Vagina (tissue), 2 donors: ENCODE results near the gene MTM1. TPM values are rescaled to one million over a fixed set of nuclear protein-coding genes. Genes with fewer than 3 reads are reported as not detected.

Experiments used
- DNase-seq, 2 donors: peaks; one replicate each; pipeline ENCODE4 v3.0.0-alpha.2; 2017; ENCODE audit errors: extremely low spot score in 2 of 2
- H3K27ac ChIP-seq: fragments of 200-600 bp; sonication (generic); one replicate; pipeline ENCODE4 v1.5.1; 2019
- H3K27me3 ChIP-seq: fragments of 200-600 bp; sonication (generic); one replicate; pipeline ENCODE4 v1.5.1; 2019
- H3K36me3 ChIP-seq, 2 donors: fragments of 200-600 bp; sonication (generic); one replicate each; pipeline ENCODE4 v1.5.1; 2017 to 2019
- H3K4me1 ChIP-seq: fragments of 200-600 bp; sonication (generic); one replicate; pipeline ENCODE4 v1.5.1; 2019
- H3K4me3 ChIP-seq, 2 donors: fragments of 200-600 bp; sonication (generic); 1 replicate in 1 of 2; 2 replicates in 1 of 2; pipeline ENCODE4 v1.5.1; 2016 to 2019
- H3K9me3 ChIP-seq: fragments of 200-600 bp; sonication (generic); one replicate; pipeline ENCODE4 v1.5.1; 2019
- CTCF ChIP-seq, 3 experiments: fragments of 450-650 bp in 2 of 3; fragments of 200-600 bp in 1 of 3; sonication (generic) in 1 of 3; IDR thresholded peaks; one replicate each; pipeline ENCODE4 v1.5.1; 2017 to 2019; ENCODE audit warnings: antibody characterized with exemption in 3 of 3, mild to moderate bottlenecking in 2 of 3, moderate library complexity in 2 of 3
- POLR2A ChIP-seq, 2 donors: fragments of 450-650 bp; IDR thresholded peaks; one replicate each; pipeline ENCODE4 v1.6.1; 2017; ENCODE audit warnings: antibody characterized with exemption in 2 of 2, mild to moderate bottlenecking in 2 of 2, moderate library complexity in 2 of 2
- POLR2AphosphoS5 ChIP-seq, 2 donors: sonication (generic); formaldehyde crosslinking; IDR thresholded peaks; one replicate each; pipeline ENCODE4 v1.9.0; 2017; ENCODE audit warnings: antibody characterized with exemption in 2 of 2, mild to moderate bottlenecking in 2 of 2, low read depth in 1 of 2; ENCODE audit not compliant: insufficient read depth in 1 of 2
- intact Hi-C: fragments of 100-400 bp; cut with DNase I; formaldehyde crosslinking; loops from one replicate; pipeline ENCODE4 v1.15.1; 2023
- total RNA-seq: library from RNA; depleted of rRNA; stranded (reverse); fragments of >200 nt; gene quantifications from one replicate; pipeline ENCODE4 v1.2.3, GENCODE V29; 2016

Gene MTM1
- total RNA-seq, 1 donor from 2014 or later: 13.3 TPM

DNA sequence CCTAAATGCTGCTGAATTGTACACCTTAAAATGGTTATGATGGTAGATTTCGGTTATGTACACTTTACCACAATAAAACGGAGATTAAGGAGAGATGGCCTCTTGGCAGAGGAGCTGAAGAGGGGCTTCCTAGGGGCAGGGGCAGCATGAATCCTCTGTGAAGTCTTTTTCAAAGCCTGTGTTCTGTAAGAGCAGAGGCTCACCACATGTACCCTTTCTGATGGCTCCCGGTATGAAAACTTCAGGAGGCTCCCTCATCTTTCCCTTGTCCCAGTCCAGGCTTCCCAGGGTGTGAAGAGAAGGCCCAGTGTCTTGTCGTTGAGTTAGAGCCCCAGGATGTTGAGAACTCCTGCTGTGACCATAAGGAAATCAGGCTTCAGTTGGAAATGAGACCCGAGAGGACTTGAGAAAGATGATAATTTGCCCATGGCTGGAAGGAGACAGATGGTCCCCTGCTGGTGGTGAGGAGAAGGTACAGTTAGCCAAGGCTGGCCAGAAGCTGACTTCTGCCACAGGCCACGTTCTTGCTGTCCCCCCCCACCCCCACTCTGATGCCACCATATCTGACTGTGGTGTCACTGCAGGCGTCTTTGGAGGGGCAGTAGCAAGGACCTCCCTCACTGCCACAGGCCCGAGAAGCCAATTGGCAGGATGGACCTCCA is 31.8 kb upstream of the MTM1 start:
- no peaks in the 10 kb centered on the region for H3K36me3 ChIP-seq
- no peaks in the 10 kb centered on the region for H3K9me3 ChIP-seq
- no peak overlapping the region for H3K27ac ChIP-seq
- no peak for DNase-seq
- intact Hi-C loops: no loop called here
- H3K27me3 ChIP-seq: no peaks in the 10 kb centered on the region
- no peak overlapping the region for H3K4me3 ChIP-seq
- no peak for TF ChIP-seq POLR2A (IDR thresholded peaks at IDR 0.05)
- no peak for TF ChIP-seq POLR2AphosphoS5 (IDR thresholded peaks at IDR 0.05; ENCODE audit: insufficient read depth in 1 of 2, low read depth in 1 of 2)
- TF ChIP-seq CTCF (IDR thresholded peaks at IDR 0.05): no peak
- H3K4me1 ChIP-seq: no peaks in the 10 kb centered on the region

- no peaks in the 10 kb centered on the region for H3K27me3 ChIP-seq
- H3K27ac ChIP-seq: no peak overlapping the region
- H3K9me3 ChIP-seq: no peaks in the 10 kb centered on the region
- no peaks in the 10 kb centered on the region for H3K36me3 ChIP-seq
- H3K4me1 ChIP-seq: no peaks in the 10 kb centered on the region
- TF ChIP-seq POLR2A (IDR thresholded peaks at IDR 0.05): no peak
- TF ChIP-seq CTCF (IDR thresholded peaks at IDR 0.05): no peak
- no peak for TF ChIP-seq POLR2AphosphoS5 (IDR thresholded peaks at IDR 0.05; ENCODE audit: insufficient read depth in 1 of 2, low read depth in 1 of 2)
- intact Hi-C loops: no loop called here
- DNase-seq: no peak
- H3K4me3 ChIP-seq: no peak overlapping the region
Measured at GRCh38 chrX:150537851-150538250, 30.6 kb upstream of the MTM1 start.

- Histone ChIP-seq H3K4me3 (no peak overlapping the region), H3K27me3 (no peaks in the 10 kb centered on the region), H3K27ac (no peak overlapping the region), H3K4me1 (no peaks in the 10 kb centered on the region), H3K36me3 (no peaks in the 10 kb centered on the region), H3K9me3 (no peaks in the 10 kb centered on the region)
- intact Hi-C loops: no loop called here
- DNase-seq: no peak
- TF ChIP-seq POLR2AphosphoS5 (IDR thresholded peaks at IDR 0.05; ENCODE audit: insufficient read depth in 1 of 2, low read depth in 1 of 2): no peak
- no peak for TF ChIP-seq POLR2A (IDR thresholded peaks at IDR 0.05)
- no peak for TF ChIP-seq CTCF (IDR thresholded peaks at IDR 0.05)
Measured at GRCh38 chrX:150540965-150541364, 27.5 kb upstream of the MTM1 start.

DNA sequence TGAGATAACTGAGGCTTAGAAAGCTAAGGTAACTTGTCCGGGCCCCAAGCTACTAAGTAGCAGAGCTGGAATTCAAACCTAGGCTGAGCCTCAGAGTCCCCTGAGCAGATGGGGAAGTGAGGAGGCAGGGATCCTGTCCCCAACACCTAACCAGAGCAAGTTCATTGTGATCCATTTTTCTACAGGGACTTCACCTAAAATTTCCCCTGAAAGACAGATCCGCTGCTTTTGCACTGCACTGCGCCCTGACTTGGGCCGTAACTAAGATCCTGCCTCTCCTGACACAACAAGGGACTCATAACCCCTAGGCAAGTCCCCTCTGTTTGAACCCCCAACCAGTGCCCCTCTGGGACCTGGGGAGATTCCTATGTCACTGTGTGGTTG is 25.6 kb upstream of the MTM1 start:
- H3K9me3 ChIP-seq: no peaks in the 10 kb centered on the region
- H3K27me3 ChIP-seq: no peaks in the 10 kb centered on the region
- no peak for DNase-seq
- no peak overlapping the region for H3K27ac ChIP-seq
- intact Hi-C loops: no loop called here
- H3K4me3 ChIP-seq: no peak overlapping the region
- H3K36me3 ChIP-seq: no peaks in the 10 kb centered on the region
- H3K4me1 ChIP-seq: peaks cover 10% of the 10 kb centered on the region
- no peak for TF ChIP-seq CTCF (IDR thresholded peaks at IDR 0.05)
- no peak for TF ChIP-seq POLR2A (IDR thresholded peaks at IDR 0.05)
- no peak for TF ChIP-seq POLR2AphosphoS5 (IDR thresholded peaks at IDR 0.05; ENCODE audit: insufficient read depth in 1 of 2, low read depth in 1 of 2)

GRCh38 chrX:150543230-150544155 is 24.9 kb upstream of the MTM1 start:
- intact Hi-C loops: no loop called here
- no peak for DNase-seq
- Histone ChIP-seq H3K36me3 (no peaks in the 10 kb centered on the region), H3K4me3 (no peak overlapping the region), H3K27me3 (no peaks in the 10 kb centered on the region), H3K27ac (no peak overlapping the region), H3K4me1 (peaks cover 10% of the 10 kb centered on the region), H3K9me3 (no peaks in the 10 kb centered on the region)
- TF ChIP-seq POLR2AphosphoS5 (IDR thresholded peaks at IDR 0.05; ENCODE audit: insufficient read depth in 1 of 2, low read depth in 1 of 2) (no peak), POLR2A (IDR thresholded peaks at IDR 0.05) (no peak), CTCF (IDR thresholded peaks at IDR 0.05) (no peak)
